GM21529 (cell line): ENCODE results near the gene SRGAP3.

Experiments
- ATAC-seq: cut with Tn5 transposase; IDR thresholded peaks from one replicate; pipeline ENCODE4 v1.9.1; 2021; ENCODE audit not compliant: unreplicated experiment

SRGAP3 gene

DNA sequence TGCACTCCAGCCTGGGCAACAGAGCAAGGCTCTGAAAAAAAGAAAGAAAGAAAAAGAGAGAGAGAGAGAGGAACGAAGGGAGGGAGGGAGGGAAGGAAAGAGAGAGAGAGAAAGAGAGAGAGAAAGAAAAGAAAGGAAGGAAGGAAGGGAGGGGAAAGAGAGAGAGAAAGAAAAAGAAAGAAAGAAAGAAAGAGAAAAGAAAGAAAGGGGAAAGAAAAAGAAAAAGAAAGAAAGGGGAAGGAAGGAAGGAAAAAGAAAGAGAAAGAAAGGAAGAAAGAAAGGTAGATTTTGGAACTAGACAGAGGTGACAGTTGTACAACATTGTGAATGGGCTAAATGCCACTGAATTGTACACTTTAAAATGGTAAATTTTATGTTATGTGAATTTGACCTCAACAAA, 5.3 kb upstream of the SRGAP3 start:
- no peak for ATAC-seq

DNA sequence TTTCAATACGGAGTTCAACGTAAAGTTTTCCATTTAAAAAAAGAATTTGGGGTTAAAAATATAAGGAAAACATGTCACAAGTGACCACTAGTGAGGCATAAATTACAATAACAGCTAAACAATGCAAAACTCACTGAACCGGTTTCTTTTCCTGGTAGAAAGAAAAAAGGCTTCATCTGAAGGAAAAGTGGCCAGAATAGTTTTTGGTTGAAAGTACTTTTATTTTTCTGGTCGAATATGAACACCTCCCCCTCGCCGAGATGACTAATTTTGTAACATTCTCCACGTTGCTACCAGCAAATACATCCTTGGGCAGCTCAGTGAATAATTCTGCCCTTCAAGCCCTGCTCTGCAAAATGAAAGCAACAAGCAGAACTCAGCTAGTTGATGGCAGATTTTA, 3.9 kb upstream of the SRGAP3 start:
- no peak for ATAC-seq

DNA sequence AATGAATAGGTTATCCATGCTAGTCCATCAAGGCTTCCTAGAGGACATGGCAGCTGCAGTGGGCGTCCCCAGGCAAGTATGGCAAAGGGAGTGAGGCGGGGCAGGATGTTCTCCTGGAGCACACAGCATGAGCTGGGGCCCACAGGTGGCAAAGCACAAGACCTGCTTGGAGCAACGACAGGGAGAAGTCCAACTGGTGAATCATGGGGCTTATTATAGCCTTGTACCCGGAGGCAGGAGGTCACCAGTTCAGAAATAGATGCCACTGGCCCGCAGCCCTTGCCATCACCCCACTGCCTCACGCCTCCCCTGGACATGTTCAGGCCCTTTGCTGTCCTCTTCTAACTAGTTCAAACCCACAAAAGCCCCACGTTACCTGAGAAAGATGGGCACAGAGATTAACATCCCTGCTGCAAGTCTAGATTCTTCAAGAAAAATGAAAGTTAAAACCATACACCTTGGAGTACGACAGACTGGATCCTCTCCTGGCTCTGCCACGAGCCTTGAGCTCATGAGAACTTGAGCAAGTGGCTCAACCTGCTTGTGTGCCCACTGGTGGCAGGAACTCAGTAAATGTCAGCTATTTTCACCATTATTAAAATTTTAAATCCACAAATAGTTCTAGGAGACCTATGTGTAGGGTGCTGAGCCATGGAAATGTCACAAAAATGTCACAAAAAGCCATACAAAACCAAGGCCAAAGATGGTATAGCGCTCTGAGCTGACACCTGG, 1.8 kb upstream of the SRGAP3 start:
- ATAC-seq = no peak

DNA sequence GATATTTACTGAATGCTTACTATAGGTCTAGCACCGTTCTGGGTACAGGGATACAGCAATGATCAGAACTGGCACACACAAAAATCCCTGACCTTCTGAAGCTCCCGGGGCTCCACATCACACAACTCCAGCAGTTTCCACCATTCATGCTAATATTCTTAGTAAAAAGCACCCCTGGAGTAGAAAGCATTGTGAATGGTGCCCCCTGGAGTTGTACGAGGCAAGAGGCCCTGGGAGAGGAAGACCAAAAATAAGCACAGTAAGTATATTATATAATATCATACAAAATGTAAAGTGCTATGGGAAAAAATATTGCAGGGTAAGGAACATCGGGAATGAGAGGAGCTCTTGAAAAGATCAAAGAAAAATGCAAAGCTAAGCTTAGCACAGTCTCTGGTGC, 790 bp upstream of the SRGAP3 start:
- no peak for ATAC-seq

DNA sequence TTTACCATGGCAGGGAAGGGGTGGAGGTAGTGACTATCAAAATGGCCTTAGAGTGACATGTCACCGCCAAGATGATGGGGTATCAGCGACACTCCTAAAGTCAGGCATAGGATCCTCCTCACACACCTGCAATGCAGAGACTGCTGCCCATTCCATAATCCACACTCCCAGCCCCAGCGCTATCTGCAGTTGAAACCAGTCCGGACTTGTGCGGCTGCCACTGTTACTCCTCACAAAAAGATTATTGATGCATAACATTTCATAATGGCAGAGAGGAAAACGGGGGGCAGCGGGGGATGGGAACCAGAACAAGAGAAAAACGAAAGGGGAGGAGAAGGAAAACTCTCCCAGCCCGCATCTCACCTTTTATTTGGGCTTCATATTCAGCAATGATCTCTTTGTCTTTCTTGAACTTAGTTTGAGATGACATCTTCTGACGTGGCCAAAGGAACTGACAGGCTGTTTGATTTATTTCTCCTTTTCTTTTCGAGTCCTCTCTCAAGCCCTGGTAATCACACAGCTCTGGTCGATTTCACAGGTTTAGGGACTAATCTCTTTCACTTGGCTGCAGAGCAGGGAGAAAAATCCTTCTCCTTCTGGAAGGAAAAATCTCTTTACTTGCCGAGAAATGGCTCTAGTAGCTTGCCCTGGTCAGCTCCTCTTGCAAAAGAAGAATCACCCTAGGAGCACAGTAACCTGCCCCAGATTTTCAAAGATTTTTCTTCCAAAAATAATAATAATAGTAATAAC, 749 bp downstream of the SRGAP3 start:
- no peak for ATAC-seq

DNA sequence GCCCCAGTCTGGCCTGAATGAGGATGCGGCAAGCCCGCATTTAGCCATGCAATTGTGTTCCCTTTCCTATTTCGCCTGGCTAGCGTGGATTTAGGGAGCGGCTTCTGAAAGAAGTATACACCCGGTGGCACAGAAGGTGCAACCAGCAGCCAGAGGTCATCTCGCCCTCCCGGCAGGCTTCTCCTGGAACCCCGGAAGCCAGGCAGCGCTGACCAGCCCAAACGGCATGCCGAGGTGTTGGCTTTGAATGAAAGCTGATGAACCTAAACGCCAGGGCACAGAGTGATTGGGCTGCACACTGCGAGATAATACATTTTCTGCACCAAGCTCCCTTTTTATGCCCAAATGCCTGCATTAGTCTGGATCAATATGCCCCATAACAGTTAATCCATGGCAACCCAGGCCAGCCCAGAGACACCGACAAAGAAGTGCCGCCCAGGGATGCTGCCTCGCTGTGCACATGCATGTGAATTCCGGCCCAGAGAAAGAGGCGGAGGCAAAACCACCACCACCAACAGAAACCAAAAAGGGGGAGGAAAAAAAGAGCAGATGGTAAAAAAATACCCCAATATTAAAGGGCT, 1.4 kb downstream of the SRGAP3 start:
- no peak for ATAC-seq

DNA sequence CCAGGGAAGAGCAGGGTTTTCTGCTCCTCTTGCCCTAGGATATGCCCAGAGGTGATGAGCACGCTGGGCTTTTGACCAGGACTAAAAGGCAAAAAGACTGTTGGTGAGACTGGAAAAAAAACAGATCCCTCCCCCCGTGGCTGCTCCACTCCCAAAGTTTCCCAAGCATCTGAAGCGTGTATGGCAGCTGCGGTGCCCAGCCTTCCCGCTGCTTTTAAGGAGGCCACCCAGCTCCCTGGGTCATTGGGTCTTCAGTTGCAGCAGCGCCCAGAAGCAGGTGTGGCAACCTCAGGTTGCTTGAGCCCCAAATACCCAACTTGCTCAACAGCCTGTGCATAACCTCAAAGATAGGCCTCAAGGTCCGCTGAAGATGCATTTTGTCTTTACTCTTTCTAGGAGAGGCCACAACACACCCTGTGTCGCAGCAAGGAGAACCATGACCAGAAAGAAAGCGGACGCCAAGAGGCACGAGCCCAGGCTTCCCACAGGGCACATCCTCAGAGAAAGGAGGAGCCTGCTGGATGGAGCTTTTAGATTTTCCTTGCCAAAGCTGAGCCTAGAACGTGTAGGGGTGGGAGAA, 2.0 kb downstream of the SRGAP3 start:
- no peak for ATAC-seq

DNA sequence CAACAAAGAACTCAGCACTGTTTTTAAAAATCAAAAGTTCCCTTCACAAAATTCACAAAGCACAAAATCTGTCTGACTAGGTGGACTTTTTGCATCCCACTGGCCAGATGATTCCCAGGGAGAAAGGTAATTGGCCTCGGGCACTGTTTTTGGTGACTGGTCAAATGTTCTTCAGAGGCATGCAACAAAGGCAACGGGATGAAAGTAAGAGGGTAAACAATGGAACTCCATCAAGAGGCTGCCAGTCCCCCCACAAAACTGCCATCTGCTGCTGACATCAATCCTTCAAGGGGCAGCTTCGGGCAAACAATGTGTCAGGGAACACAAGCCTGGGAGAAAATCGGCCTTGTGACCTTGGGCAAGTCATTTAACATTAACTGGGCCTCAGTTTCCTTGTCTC, 3.3 kb downstream of the SRGAP3 start:
- no peak for ATAC-seq

DNA sequence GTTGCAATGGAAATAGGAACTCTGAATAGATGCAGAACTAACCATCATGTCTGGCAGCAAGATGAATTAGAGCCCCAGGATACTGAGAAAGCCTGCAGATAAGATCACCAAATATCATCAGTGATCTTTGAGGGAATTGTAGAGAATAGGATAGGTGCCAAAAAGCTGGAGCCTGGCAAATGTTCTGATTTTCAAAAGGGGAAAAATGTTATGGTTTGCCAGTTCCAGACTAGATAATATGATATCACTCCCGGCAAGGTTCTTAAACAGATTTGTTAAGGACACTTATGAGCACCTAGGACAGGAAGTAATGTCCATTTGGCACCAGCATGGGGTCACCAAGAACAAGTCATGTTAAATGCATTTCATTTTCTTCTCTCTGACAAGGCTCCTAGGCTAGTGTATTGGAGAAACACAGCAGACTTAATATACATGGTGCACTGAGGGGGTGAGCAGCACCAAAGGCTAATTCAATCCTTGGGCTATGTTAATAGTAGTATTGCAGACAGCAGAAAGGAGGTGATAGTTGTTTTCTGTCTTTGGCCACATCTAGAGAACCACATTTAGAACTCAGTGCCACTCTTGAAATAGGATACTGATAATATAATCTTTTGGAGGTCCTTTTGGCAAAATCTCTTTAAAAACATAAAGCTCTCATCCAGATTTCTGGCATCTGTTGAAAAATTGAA, 4.8 kb downstream of the SRGAP3 start:
- no peak for ATAC-seq

DNA sequence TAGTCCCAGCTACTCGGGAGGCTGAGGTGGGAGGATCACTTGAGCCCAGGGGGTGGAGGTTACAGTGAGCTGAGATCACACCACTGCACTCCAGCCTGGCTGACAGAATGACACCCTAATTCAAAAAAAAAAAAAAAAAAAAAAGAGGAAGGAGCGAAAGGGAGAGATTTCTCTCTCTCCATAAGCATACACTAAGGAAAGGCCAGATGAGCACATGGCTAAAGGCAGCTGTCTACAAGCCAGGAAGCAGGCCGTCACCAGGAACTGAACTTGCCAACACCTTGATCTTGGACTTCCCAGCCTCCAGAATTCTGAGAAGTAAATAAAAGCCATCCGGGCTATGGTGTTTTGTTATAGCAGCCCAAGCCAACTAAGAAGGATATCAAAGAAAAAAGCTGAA, 7.5 kb downstream of the SRGAP3 start:
- no peak for ATAC-seq

DNA sequence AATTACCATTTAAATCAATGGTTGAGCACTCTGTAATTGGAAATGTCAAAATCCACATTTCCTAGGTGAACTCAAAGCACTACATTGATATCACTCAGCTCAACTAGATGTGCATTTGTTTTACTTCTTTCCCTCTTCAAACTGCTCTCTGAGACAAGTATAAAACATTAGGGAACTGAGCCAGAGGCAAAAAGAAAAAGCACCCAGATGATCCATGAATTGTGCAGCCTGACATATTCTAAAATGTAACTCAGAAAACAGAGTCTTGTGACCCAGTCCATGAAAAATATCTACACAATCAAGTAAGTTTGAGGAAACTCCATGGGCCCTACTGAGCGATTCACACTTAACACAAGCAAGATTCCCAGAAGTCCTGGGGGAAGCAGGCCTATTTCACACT, 9.8 kb downstream of the SRGAP3 start:
- no peak for ATAC-seq

DNA sequence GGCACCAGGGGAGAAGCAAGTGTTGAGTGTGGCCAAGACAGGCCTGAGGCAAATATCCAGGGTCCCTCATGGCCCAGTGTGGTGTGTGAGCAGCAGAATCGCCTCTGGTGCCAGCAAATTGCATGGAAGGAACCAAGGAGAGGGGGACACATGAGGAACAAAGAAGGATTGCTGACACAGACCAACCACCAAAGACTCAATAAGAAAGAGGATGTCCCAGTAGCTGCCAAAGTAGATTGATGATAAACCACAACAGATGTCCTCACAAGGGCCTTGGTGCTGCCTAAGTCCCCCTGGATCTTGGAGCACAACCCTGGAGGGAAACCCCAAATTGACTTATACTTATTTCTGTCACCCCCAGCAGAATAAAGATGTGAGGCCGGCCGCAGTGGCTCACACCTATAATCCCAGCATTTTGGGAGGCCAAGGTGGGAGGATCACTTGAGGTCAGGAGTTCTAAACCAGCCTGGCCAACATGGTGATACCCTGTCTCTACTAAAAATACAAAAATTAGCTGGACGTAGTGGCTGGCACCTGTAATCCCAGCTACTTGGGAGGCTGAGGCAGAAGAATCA, 10.6 kb downstream of the SRGAP3 start:
- ATAC-seq = no peak

DNA sequence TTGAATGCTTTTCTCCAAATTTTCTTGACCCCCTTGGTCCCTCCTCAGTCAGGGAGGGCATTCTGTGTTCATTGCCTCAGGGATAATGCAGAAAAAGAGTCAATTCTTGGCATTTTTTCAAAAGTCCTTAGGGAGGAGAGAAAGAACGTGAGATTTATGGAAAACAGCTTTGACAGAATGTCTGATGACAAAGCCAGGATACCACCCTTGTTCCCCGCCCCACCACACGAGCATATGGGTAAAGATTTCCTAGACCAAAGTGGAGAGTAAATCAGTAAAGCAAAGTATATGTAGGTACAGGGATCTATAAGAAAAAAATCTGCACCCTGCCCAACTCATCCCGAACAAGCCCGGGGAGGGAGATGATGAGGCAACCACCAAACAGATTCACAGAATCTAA, 11.2 kb downstream of the SRGAP3 start:
- ATAC-seq = no peak

DNA sequence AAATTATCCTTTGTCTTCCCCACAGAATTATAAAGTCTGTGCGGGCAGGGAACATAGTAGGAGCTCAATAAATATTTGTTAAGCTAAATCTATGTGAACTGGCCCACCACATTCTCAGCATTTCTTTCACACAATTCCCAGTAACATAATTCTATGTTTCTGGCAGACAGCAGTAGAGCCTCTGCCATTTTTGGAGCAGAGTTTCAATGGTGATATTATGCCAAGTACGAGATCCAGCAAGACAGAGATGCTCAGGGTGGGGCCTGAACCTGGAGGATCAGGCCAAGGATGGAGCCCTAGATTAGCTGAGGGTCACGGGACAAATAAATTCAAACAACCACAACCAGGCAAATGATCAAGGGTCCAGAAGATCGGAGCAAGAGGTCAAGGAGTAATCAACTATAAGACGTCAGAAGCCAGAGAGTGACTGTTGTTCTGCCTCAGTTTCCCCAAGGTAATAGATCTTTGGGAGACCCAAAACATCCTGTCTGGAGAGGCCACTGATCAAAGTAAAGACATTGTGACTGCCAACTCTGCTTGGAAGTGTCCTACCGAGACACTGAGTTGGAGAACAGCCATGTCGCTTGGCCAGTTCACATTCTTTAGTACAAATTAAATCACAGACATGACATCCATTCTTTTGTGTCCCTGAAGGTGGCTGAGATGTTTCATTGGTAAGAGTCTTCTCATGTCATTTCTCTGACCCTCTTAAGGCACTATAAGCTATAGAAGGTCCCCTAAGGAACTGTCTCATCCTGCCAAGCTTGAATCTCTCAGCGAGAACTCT, 15.4 kb downstream of the SRGAP3 start:
- ATAC-seq = no peak

DNA sequence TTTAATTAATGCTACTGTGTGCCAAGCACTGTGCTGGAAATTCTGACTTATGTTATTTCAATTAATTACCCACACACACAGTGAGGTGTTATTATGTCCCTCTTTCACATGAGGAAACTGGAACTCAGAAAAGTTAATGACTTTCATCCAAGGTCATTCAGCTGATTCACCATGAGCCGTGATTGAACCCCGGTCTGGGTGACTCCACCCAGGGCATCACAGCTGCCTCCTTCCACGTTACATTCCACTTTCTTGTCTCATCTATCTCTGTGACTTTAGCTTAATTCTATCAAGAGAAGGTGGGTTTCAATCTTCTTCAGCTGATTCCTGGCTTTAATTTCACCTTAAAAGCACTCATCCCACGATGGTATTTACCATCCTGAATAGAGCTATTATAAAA, 16.3 kb downstream of the SRGAP3 start:
- no peak for ATAC-seq

DNA sequence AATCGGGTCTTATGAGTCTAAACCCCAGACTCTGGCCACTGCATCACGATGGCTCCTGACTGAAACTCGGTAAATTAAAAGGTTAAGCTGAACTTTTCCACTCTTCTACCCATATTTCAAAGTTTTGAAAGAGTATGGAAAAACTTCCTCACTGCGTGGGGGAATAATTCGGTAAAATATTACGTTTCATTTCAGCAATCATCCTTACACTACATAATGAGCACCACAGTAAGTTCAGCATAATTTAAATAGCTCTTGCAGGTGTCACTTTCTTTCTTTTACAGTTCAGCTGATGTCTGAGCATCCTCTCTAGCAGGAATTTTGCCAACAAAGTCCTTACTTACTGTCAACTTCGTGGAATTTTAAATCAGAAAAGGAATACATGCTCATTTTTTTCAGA, 17.5 kb downstream of the SRGAP3 start:
- no peak for ATAC-seq

DNA sequence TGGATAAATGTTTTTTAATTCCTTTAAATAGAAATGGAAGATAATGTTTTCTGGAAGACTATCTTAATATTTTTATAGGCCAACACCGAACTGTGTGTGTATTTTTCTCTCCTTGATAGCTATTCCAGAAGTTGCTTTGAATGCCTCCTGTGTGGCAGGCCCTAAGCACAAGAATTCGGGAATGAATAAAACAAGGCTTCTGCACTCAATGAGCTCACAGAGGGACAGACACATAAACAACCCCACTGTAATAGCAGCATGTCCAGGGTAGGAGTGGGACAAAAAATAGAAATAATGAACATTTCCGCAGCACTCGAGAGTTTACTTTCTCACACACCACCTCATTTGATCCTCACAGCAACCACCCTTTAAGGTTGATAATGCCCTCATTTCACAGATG, 18.0 kb downstream of the SRGAP3 start:
- no peak for ATAC-seq

DNA sequence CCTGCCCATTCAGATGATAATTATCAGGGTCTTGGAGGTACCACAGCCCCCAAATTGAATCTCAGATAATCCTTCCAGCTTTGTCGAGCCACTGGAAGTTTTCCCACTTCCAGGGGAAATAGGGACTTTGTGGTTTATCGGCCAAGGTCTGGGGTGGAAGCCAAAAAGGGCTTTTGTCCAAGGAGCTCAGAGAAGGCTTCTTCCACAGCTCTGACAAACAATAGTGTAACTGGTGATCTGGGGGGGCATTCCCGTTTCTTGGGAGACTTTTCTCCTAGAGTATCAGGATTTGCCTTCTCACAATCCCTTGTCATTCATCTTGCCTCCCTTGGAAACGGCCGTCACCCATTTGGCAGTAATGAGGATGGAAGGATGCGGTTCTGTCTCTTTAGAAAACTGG, 18.4 kb downstream of the SRGAP3 start:
- ATAC-seq = no peak

DNA sequence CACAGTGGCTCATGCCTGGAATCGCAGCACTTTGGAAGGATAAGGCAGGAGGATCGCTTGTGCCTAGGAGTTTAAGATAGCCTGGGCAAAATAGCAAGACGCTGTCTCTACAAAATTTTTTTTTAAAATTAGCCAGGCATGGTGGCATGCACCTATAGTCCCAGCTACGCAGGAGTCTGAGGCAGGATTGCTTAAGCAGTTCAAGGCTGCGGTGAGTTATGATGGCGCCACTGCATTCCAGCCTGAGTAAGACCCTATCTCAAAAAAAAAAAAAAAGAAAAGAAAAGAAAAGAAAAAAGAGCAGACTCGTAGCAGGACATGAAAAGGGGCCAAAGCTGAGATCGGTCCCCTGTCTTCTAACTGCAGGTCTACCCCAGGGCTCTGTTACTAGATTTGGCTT, 18.9 kb downstream of the SRGAP3 start:
- ATAC-seq = no peak

DNA sequence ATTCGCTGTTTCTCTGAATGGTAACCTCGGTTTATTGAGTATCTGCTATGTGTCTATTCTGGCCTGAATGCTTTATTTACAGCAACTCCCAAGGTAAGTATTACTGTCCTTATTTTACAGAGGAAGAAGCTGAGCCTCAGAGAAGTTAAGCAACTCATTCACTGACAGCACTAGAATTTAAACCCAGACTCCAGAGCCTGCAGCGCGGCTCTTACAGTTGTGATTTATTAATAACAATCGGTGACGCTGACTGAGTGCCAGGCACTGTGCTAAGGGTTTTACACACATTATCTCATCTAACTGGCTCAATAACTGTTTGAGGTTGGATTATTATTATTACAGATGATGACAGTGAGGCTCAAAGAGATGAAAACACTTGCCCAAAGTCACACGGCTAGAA, 19.6 kb downstream of the SRGAP3 start:
- ATAC-seq = no peak
